Measurements from ENCODE around the gene ELP4. TPM values are rescaled to one million over a fixed set of nuclear protein-coding genes. Genes with fewer than 3 reads are reported as not detected.

ELP4 gene
- polyA plus RNA-seq, 3 donors from 2014 or later, result 20.9 to 33.9 (median 22.3) TPM

- H3K4me3 Mint-ChIP-seq, result no peak overlapping the region
- DNase-seq, result no peak
- peaks cover 4 to 62% (median 5%) of the 10 kb centered on the region in 6 donors for H3K9me3 Mint-ChIP-seq
- no peak overlapping the region for H3K27ac Mint-ChIP-seq
- H3K4me1 Mint-ChIP-seq, result peaks cover 34 to 47% of the 10 kb centered on the region in 2 donors
- H3K27me3 Mint-ChIP-seq (ENCODE audit: low read depth in 3 of 3), result peaks cover 59 to 70% (median 64%) of the 10 kb centered on the region in 3 donors
- peaks cover 0 to 14% (median 0%) of the 10 kb centered on the region in 3 donors for H3K36me3 Mint-ChIP-seq
Observed at GRCh38 chr11:31805629-31806185, 296.1 kb downstream of the ELP4 start.

- no peak for DNase-seq
- peaks cover 38 to 47% of the 10 kb centered on the region in 2 donors for H3K4me1 Mint-ChIP-seq
- H3K27ac Mint-ChIP-seq, result no peak overlapping the region
- H3K36me3 Mint-ChIP-seq, result peaks cover 0 to 10% (median 0%) of the 10 kb centered on the region in 3 donors
- peaks cover under 1 to 60% (median 5%) of the 10 kb centered on the region in 6 donors for H3K9me3 Mint-ChIP-seq
- H3K27me3 Mint-ChIP-seq (ENCODE audit: low read depth in 3 of 3), result peaks cover 56 to 69% (median 63%) of the 10 kb centered on the region in 3 donors
- H3K4me3 Mint-ChIP-seq, result no peak overlapping the region
Observed at GRCh38 chr11:31806186-31806927, 296.8 kb downstream of the ELP4 start.

GRCh38 chr11:31806928-31807798, 297.6 kb downstream of the ELP4 start:
- H3K27ac Mint-ChIP-seq, result no peak overlapping the region
- no peak for DNase-seq
- H3K4me1 Mint-ChIP-seq, result peaks cover 42 to 53% of the 10 kb centered on the region in 2 donors
- H3K27me3 Mint-ChIP-seq (ENCODE audit: low read depth in 3 of 3), result peaks cover 52 to 61% (median 60%) of the 10 kb centered on the region in 3 donors
- H3K36me3 Mint-ChIP-seq, result peaks cover 0 to 10% (median 0%) of the 10 kb centered on the region in 3 donors
- peak overlapping the region in 2 of 5 donors; percentile 11 to 29 for H3K4me3 Mint-ChIP-seq
- peaks cover 0 to 52% (median 5%) of the 10 kb centered on the region in 6 donors for H3K9me3 Mint-ChIP-seq

GRCh38 chr11:31807799-31808667, 298.5 kb downstream of the ELP4 start:
- Mint-ChIP-seq H3K4me1 (peaks cover 47 to 52% of the 10 kb centered on the region in 2 donors), H3K4me3 (peak overlapping the region in 1 of 5 donors; percentile 11), H3K9me3 (peaks cover 0 to 43% (median 5%) of the 10 kb centered on the region in 6 donors), H3K36me3 (peaks cover 0 to 6% (median 0%) of the 10 kb centered on the region in 3 donors), H3K27me3 (ENCODE audit: low read depth in 3 of 3) (peaks cover 52 to 59% (median 58%) of the 10 kb centered on the region in 3 donors), H3K27ac (no peak overlapping the region)
- DNase-seq, result no peak

- no peak for DNase-seq
- Mint-ChIP-seq H3K27ac (no peak overlapping the region), H3K36me3 (no peaks in the 10 kb centered on the region), H3K4me3 (peak overlapping the region; percentile 59 to 79 (median 70)), H3K4me1 (peaks cover 43 to 50% of the 10 kb centered on the region in 2 donors), H3K9me3 (peaks cover 0 to 34% (median 5%) of the 10 kb centered on the region in 6 donors), H3K27me3 (ENCODE audit: low read depth in 3 of 3) (peaks cover 47 to 56% (median 53%) of the 10 kb centered on the region in 3 donors)
Observed at GRCh38 chr11:31808721-31809540, 299.4 kb downstream of the ELP4 start.

- no peak overlapping the region for H3K27ac Mint-ChIP-seq
- DNase-seq, result no peak
- peak overlapping the region; percentile 59 to 79 (median 70) for H3K4me3 Mint-ChIP-seq
- peaks cover 0 to 31% (median 5%) of the 10 kb centered on the region in 6 donors for H3K9me3 Mint-ChIP-seq
- H3K36me3 Mint-ChIP-seq, result no peaks in the 10 kb centered on the region
- peaks cover 40 to 44% of the 10 kb centered on the region in 2 donors for H3K4me1 Mint-ChIP-seq
- peaks cover 43 to 56% (median 51%) of the 10 kb centered on the region in 3 donors for H3K27me3 Mint-ChIP-seq (ENCODE audit: low read depth in 3 of 3)
Observed at GRCh38 chr11:31809541-31809856, 299.9 kb downstream of the ELP4 start.

- Mint-ChIP-seq H3K36me3 (no peaks in the 10 kb centered on the region), H3K27me3 (ENCODE audit: low read depth in 3 of 3) (peaks cover 45 to 55% (median 51%) of the 10 kb centered on the region in 3 donors), H3K4me3 (peak overlapping the region; percentile 78 to 95 (median 84)), H3K9me3 (peaks cover 0 to 31% (median 3%) of the 10 kb centered on the region in 6 donors), H3K27ac (no peak overlapping the region), H3K4me1 (peaks cover 40 to 44% of the 10 kb centered on the region in 2 donors)
- no peak for DNase-seq
Observed at GRCh38 chr11:31809857-31810778, 300.6 kb downstream of the ELP4 start.

GRCh38 chr11:31810779-31811647, 301.4 kb downstream of the ELP4 start, which contains the start of gene PAX6:
Gene PAX6, minus strand, starts transcription at chr11:31811322. Its CDS starts 4,911 bp downstream, at chr11:31806411.
- peak; percentile 21 to 44 (median 40) for DNase-seq
- Mint-ChIP-seq H3K36me3 (no peaks in the 10 kb centered on the region), H3K4me3 (peak within 1 kb of the TSS; percentile 78 to 95 (median 84)), H3K4me1 (peaks cover 43 to 53% of the 10 kb centered on the region in 2 donors), H3K27me3 (ENCODE audit: low read depth in 3 of 3) (peaks cover 46 to 60% (median 57%) of the 10 kb centered on the region in 3 donors), H3K9me3 (peaks cover 0 to 31% (median 4%) of the 10 kb centered on the region in 6 donors), H3K27ac (no peak within 1 kb of the TSS)

- Mint-ChIP-seq H3K4me3 (peak overlapping the region; percentile 79 to 90 (median 83)), H3K4me1 (peaks cover 52 to 62% of the 10 kb centered on the region in 2 donors), H3K27me3 (ENCODE audit: low read depth in 3 of 3) (peaks cover 42 to 62% (median 53%) of the 10 kb centered on the region in 3 donors), H3K27ac (no peak overlapping the region), H3K9me3 (peaks cover 0 to 19% (median 2%) of the 10 kb centered on the region in 6 donors), H3K36me3 (no peaks in the 10 kb centered on the region)
- DNase-seq, result no peak
Observed at GRCh38 chr11:31812383-31813381, 303.1 kb downstream of the ELP4 start.

All from immature natural killer cell (primary cell).